GM12891 (cell line): ENCODE measurements around the gene TIMM23B.
"Not testable (repeated sequence)": the region's sequence is repeated elsewhere in the genome, so short reads cannot be mapped to it uniquely, and the experiment has no call there.

Experiments
- PAX5 ChIP-seq: IDR thresholded peaks from 2 replicates; pipeline ENCODE4 v1.6.1; 2011; ENCODE audit warnings: low read length, moderate library complexity, mild to moderate bottlenecking; ENCODE audit not compliant: insufficient read depth, severe bottlenecking
- POLR2A ChIP-seq: IDR thresholded peaks from 2 replicates; pipeline ENCODE4 v1.6.1; 2011; ENCODE audit warnings: low read depth, low read length, control low read depth
- POLR2AphosphoS5 ChIP-seq: IDR thresholded peaks from 2 replicates; pipeline ENCODE4 v1.6.1; 2011; ENCODE audit warnings: low read depth, low read length, control low read depth
- SPI1 ChIP-seq: IDR thresholded peaks from 2 replicates; pipeline ENCODE4 v1.6.1; 2011; ENCODE audit warnings: low read depth, low read length, control low read depth
- TAF1 ChIP-seq: IDR thresholded peaks from 2 replicates; pipeline ENCODE4 v1.6.1; 2011; ENCODE audit warnings: low read depth, low read length, control low read depth

GRCh38 chr10:49995321-49995720, 53.5 kb downstream of the TIMM23B start:
- not testable (repeated sequence) for TF ChIP-seq POLR2AphosphoS5, POLR2A, PAX5, TAF1, SPI1
